Omental fat pad (tissue), 4 donors: Measurements from ENCODE around the gene BCL2. TPM values are rescaled to one million over a fixed set of nuclear protein-coding genes. Genes with fewer than 3 reads are reported as not detected.

Experiments
- ATAC-seq: fragments of 150-250 bp; one replicate; pipeline ENCODE4 v1.9.1; 2016; ENCODE audit warnings: mild to moderate bottlenecking, moderate library complexity; ENCODE audit not compliant: low FRiP score
- DNase-seq: peaks from one replicate; pipeline ENCODE4 v3.0.0-alpha.2; 2019; ENCODE audit warnings: low spot score
- CTCF ChIP-seq, 3 donors: fragments of 450-650 bp; IDR thresholded peaks; one replicate each; pipeline ENCODE4 v1.5.1; 2016 to 2017; ENCODE audit warnings: antibody characterized with exemption in 3 of 3, mild to moderate bottlenecking in 3 of 3, moderate library complexity in 2 of 3
- total RNA-seq, 4 donors: library from RNA; depleted of rRNA; stranded (reverse); fragments of >200 nt; gene quantifications; one replicate each; pipeline ENCODE4 v1.1.0, GENCODE V29; 2016

The BCL2 gene
- total RNA-seq, 4 donors from 2014 or later = 18.4 to 84.5 (median 30.2) TPM

- TF ChIP-seq CTCF (IDR thresholded peaks at IDR 0.05) = no peak
- ATAC-seq (no peak), DNase-seq (no peak)
Measured at GRCh38 chr18:63158012-63158631, 161.4 kb downstream of the BCL2 start.

- TF ChIP-seq CTCF (IDR thresholded peaks at IDR 0.05) = no peak
Measured at GRCh38 chr18:63157293-63158011, 162.1 kb downstream of the BCL2 start.

GRCh38 chr18:63155910-63156773, 163.4 kb downstream of the BCL2 start:
- no peak for ATAC-seq
- TF ChIP-seq CTCF (IDR thresholded peaks at IDR 0.05) = no peak
- no peak for DNase-seq

More at GRCh38 chr18:63157293-63158011, 162.1 kb downstream of the BCL2 start:
- DNase-seq = no peak
- ATAC-seq = no peak

- ATAC-seq (peak; percentile 56), DNase-seq (no peak)
- TF ChIP-seq CTCF (IDR thresholded peaks at IDR 0.05) = no peak
Measured at GRCh38 chr18:63155169-63155852, 164.3 kb downstream of the BCL2 start.

- no peak for ATAC-seq
- TF ChIP-seq CTCF (IDR thresholded peaks at IDR 0.05) = no peak
- no peak for DNase-seq
Measured at GRCh38 chr18:63154350-63155152, 165.0 kb downstream of the BCL2 start.

GRCh38 chr18:63152791-63153190, 166.8 kb downstream of the BCL2 start:
- no peak for TF ChIP-seq CTCF (IDR thresholded peaks at IDR 0.05)
- no peak for ATAC-seq

More at GRCh38 chr18:63152791-63153190, 166.8 kb downstream of the BCL2 start:
- no peak for DNase-seq
